ENCODE data around the gene IL17RD.

Gene IL17RD

DNA sequence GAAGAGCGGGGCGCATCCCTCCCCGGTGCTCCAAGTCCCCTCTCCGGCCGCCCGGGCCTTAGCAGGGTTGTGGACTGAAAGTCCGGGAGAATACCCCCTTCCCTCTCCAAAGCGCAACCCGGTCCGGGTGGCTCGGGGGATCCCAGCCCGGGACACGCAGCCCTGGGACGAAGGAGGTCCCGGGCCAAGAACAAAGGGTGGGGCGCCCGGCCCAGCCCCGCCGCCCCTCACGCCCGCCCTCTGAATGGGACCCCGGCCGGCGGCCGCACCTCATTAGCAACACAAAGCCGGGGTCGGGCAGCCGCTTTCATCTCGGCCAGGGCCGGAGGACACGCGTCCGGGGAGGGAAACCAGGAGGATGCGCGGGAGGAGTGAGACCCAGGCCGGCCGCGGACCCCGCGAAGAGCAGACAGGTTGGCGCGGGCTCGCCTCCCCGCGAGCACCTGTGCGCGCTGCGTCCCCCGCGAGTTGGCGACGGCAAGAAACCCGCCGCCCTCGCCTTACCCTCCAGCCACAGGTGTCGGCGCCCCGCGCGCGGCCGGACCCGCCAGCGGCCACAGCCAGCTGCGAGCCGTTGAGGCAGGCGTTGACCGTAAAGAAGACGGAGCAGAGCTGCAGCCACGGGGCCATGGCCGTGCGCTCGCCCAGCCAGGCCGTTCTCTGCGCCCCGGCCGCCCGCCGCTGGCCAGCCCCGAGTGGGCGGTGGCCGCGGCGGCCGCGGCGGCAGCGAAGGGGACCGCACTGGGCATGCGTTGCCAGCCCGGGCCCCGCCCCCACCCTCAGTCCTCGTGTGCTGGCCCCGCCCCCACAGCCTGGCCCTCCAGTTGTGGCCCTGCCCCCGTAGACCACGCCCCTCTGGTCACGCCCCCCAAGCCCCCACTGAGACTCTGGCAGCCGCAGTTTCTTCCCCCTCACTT lies at the start of gene IL17RD:
IL17RD (minus strand) TSS at position 697 of the 917 bp plus-strand sequence; CDS start at position 630, 67 bp downstream.
- DNase-seq: no peak

DNA sequence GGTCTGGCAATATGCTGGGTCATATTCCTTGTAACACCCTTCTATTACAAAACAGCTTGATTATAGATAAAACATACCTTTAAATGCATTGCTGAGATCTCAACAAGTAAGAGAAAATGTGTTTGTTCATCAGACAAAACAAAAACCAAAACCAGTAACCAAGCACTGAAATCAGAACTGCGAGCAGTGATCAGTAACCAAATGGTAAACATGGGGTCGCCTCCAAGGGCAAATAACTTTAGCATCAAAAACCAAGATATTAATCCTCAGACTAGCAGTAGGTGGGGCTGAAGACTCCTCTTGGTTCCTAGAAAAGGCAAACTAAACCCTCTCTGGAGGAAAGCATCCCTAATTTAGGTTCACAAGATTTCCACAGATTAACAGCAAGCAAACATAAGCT lies 41.3 kb upstream of the IL17RD start:
- no peak for DNase-seq

DNA sequence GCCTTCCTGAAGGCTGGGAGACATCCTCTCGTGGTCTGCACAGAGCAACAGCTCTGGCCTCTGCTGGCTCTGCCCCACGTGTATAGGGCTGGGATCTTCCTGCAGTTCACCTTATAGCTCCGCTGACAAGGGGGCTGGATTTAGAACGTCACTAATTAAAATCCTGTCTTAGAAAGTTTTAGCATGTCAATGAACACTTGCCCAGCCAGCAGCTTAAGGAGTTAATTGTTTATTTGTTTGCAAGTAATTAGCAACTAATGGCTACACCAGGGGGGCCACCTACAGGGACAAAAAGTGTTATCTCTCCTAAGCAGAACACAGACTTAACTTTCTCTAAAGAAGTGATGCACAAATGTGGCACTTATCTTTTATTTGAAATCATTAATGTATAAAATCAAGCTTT lies 34.7 kb upstream of the IL17RD start, which contains the start of gene HESX1:
HESX1 (minus strand) TSS at position 84 of the 403 bp plus-strand sequence; CDS start at position 24, 60 bp downstream.
- no peak for DNase-seq

DNA sequence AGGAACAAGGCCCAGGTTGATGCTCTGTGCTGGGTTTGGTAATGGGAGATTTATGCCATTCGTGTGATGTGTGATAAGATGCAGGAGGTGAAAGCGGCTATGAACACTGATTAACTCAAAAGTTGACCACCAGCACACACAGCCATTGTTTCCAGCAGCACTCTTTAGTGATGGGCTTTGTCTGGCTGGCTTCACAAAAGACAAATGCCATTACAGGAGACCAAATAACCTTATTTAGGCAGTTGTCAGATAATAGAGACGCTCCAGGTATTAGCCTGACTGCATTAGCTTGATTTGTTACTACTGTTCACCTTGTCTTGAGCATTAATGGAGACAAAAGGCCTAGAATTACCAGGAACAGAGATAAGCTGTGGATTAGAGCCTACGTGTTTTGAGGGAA lies 29.5 kb upstream of the IL17RD start:
- DNase-seq: no peak

DNA sequence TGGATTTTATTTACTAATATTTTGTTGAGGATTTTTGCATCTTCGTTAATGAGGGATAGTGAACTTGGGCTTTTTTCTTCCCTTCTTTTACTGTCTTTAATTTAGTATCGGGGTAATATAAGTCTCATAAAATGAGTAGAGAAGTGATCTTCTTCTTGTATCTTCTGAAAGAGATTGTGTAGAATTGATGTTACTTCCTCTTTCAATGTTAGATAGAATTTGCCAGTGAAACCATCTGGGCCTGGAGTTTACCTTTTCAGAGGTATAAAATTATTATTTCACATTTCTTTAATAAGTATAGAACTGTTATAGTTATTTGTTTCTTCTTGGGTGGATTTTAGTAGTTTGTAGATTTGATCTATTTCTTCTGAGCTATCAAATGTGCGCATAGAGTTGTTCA lies 26.9 kb upstream of the IL17RD start:
- no peak for DNase-seq

DNA sequence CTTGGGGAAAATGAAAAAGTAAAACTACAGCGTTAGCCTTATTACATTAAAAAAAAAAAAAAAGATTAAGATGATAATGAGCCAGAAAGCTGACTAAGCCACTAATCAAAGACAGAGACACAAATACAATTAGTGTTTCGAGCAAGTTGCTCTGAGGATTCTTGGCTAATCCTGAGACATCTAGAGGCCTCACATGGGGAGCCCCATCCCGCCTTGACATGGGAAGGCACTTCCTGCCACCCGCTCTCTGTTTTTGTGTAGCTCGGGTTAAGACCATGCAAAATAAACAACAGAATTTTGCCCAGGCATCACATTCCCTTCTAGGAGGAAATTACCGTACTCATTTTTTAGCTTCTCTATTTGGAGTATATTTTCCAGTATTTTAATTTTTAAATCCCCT lies 19.4 kb upstream of the IL17RD start:
- DNase-seq: no peak

DNA sequence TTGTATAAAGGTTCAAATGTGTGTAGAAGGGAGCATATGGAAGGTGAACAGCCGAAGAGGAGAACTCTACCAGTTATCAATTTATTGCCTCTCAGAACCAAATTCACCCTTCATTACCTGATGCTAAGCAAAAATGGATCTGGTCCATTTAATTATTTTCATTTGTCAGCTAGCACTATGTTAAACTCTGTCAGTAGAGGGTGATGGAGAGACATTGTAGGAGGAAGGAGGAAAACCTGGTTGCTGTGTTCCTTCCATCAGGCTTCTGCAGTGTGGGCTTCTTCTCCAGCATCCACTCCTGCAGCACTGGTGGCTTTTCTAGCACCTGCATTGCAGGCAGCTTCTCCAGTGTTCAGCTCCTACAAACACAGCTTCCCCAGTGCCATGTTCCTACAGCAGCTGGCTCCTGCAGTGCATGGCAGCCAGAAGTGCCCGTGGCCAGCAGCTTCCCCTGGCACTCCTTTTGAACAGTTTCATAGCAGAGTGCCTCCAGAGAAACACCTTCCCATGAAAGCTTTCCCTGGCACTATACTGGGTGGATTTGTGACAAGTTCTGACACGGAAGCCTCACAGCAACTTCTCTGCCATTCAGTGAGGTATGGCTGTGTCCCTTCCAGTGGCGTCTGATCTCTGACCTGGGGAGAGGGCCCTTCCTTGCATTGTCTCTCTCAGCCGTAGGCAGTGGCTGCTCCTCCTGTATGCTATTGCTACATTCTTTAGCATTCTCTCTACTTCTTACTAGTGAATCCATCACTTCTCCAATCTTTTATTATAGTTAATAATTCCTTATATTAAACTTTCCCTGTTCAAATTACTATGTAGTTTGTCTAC lies 14.6 kb upstream of the IL17RD start:
- no peak for DNase-seq

DNA sequence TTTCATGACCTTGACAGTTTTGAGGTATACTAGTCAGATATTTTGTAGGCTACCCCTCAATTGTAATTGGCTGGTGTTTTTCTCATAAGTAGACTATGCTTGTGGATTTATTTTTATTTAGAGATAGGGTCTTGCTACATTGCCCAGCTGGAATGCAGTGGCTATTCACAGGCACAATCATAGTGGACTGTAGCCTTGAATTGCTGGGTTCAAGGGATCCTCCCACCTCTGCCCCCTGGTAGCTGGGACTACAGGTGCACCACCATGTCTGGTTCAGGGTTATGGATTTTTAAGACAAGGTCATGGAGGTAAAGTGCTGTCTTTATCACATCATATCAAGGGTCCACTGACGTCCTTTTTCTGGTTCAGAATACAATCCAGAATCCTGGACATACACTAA lies 10.9 kb upstream of the IL17RD start:
- no peak for DNase-seq

DNA sequence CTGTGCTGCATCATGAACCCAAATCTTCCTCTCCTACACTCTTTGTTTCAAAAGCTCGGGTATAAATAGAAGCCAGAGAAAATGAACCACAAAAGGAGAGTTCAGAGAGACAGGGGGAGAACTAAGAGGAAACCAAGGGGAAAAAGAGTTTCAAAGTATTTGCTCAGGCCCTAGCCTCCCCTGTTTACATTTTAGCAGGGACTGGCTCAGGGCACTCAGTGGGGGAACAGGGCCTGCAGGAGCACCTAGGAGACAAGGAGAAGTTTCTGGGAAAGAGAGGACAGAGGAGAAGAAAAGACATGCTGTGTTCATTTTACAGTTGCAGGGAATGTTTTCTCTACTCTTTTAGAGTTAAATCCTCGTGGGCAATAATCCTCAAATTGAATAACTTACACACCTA lies 8.5 kb upstream of the IL17RD start:
- no peak for DNase-seq

DNA sequence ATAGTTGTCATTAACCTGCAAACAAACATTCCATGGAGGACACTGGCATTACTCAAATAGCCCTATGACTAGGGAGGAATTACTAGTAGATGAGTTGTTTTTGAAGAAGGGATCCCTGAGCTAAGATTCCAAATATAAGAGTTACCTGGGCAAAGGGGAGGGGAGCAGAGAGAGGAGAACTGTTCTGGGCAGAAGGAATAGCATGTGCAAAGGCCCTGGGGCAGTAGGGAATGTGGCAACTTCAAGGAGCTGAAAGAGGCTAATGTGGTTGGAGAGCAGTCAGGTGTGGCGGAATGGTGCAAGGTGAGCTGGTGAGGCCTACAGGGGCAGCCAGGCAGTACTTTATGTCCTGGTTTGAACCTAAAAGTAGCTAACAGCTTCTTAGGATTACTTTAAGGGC lies 5.8 kb upstream of the IL17RD start:
- no peak for DNase-seq

DNA sequence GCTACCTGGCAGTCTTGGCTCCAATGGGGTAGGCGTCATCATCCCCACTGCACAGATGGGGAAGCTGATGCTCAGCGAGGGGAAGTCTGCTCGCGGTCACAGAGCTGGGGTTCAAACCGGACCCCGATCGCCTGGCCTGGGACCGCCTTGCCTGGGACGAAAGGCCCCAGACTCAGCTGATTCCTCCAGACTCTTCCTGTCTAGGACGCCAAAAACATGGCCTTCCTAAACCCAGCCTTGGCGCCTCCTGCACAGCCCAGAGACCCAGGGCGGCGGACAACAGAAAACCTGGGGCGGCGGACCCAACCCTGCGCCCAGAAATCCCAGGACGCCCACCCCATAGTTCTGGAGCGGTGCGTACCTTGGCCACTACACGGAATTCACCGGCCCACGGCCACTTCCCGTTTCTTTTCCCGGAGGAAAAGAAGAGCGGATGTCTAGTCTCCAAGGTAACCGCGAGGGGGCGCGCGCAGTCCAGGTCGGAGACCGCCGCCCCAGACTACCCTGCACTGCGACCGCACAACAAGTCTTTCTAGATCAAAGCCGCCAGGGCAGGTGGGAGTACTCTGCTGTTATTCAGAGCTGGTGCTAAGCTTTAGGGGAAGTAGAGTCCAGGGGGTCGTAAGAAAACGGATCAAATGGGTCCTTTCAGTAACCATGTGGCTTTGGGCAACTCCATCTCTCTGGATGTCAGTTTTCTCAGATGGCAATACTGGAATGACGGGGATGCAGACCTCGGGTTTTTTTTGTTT lies 4.9 kb upstream of the IL17RD start:
- no peak for DNase-seq

DNA sequence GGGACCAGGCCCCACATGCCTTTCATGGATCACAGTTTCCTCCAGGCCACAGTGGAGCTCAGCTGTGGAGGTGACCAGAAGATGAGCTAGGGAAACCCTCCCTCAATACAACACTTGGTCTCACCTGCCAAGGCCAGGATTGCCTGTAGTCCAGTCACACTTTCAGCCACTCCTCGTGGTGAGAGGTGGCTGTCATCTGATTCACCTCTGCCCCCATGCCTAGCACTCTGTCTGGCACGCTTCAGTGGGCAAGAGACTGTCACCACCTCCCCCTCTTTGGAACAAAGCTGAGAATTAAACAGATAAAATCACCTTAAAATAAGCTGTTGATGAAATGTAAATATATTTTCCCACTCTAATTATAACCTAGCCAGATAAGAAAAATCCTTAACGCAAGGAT lies 4.0 kb upstream of the IL17RD start:
- DNase-seq: no peak

DNA sequence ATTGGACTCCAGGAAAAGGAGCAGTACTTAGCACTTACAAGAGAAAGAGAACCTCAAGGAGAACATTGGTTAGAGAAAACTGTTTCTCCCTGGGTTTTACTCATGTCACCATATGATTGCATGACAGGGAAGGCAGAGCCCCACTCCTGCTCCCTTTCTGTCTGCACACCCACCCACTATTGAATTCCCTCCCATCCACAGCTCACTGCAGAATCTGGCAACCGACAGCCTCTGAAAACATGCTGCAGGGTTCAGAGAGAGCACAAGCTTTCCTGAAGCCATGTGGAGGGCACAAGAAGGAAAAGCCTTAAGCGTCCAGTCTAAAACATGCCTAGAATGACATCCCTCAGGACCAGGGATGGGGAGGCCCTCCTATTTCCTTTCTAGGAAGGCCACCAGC lies 3.0 kb upstream of the IL17RD start:
- DNase-seq: no peak

DNA sequence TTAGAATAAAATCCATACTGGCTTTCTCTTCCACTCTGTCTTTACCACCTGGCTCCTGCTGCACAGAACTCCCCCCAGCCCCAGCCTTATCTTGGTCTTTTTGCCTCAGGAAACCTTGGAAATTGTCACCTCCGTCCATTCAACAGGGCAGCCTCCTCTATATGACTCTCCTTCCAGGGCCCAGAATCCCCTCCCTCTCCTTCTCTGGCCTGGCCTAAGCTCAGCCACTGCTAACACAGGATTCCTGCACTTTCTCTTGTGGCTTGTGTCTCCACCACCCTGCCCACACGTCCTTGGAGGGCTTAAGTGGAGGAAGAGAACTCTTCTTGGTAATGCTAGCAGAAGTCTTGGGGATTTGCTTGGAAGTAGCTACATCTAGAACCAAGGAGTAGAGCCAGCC lies 1.5 kb upstream of the IL17RD start:
- DNase-seq: no peak

DNA sequence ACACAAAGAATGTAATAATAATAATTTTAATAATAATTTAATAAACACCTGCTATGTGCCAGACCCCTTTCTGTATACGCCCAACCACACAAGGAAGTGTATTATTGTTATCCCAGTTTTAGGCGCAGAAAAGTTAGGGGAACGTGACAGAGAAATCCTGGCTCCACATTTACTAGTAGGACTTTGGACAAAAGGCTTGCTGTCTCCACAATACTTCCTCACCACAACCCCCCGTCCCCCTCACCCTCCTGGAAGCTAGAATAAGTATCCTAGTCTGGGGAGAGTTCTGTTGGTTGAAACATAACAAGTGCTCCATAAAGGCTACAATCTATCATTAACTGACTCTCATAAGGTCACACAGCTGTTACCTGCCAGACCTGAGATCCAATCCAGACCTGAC lies 488 bp upstream of the IL17RD start:
- no peak for DNase-seq

DNA sequence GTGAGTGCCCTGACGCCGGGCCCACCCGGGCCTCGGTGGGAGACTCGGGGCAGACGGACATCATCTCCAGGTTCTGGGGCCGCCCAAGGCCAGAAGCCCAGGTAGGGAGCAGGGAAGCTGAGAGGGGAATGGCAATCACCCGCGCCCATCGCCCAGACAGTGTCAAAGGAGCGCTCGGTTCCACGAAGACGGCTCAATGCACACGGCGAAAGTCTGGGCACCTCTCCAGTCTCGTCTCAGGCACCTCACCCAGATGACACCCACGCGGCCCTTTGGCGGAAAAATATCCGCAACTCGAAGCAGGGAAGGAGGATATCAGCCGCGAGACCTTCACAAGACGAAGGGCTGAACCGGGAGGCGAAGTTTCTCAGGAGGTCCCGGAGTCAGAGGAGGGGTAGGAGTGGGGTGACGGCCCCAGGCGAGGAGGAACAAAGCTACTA lies 916 bp downstream of the IL17RD start:
- DNase-seq: no peak

DNA sequence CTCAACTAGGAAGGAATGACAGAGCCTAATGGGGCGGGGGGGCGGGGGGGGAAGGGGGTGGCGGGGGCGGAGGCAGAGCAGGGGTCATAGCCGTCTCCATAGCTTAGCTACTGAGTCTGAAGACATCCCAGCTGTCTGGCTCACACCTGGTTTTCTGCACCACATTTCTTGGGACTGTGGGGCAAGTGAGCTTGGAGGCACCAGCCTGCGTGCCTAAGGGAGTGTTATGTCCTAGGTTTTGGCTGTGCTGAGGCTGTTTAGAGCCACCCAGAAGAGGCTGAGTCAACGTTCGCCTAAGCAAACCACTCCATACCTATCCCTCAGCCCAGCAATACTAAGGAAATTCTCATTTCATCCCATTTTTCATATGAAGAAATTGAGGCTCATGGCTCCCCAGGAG lies 1.4 kb downstream of the IL17RD start:
- no peak for DNase-seq

DNA sequence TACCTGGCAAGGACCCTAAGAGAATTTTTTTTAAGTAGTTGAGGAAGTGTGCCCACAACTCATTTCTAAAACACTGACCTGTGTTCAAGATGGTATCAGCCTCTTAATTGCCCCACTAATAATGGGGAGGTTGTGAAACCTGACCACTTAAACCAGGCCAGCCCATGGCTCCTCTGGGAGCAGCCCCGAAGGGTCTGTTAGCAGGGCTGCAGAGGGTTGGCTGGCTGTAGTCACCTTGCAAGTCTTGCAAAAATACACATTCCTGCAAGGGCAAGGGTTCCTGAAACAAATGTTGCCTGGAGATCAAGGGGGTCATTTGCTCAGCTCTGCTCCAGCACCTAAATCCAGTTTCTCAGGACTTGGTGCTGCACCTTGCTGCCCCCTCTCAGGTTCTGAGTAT lies 3.2 kb downstream of the IL17RD start:
- no peak for DNase-seq

DNA sequence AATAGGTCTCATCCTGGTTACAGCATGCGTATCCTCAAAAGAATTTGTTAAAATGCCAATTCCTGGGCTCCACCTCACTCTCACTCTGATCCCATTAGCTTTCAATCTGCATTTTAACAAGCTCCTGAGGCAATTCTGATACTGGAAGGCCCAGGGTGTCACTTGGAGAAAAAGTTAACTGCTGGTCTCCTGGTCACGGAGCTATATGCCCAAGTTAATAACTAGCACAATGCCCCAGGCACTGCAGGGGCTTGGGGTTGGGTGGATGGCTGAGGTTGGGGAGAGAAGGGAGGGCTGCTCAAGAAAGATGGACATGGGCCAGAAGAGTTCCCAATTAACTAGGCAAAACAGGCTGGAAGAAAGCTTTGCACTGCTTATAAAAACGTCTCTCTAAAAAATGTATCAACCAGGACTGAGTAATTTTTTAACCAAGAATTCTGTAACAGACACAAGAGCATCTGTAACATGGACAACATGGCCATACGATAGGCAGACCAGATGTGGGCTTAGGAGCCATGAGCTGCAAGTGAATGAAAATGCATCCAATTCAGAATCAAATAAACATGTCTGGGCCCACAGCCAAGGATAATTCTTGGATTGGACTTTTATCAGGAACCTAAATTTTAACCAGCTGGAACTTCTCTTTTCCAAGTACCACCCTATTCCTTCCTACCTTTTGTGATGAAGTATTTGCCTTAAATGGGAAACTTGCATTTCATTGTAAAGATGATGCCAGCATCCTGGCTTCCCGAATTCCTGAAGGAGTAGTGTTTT lies 4.2 kb downstream of the IL17RD start:
- DNase-seq: no peak

DNA sequence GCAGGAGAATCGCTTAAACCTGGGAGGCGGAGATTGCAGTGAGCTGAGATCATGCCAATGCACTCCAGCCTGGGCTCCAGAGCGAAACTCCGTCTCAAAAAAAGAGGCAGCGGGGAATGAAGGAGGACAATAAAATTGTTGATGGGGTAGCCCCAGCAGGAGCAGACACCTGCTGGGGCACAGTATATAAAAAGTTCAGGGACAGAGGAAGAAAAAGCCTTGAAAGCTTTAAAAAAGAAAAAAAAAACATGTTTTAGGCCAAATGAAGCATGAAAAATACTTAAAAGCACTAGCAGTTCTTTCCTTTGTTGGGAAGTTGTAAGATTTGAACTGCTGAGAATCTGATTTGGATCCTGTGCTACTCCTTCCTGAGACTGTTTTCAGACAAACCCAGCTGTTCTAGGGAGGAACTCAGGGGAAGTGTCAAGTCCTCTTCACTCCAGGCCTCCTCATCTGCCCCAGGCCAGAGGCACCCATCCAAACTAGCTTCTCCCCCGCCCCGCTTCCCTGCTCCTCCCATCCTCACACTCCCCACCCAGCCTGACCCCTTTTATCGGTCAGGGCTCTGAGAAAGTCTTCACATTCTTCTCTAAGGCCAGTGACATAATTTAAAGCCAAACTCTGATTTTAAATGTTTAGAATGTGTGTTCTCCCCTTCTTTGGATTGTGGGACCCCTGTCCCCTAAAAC lies 4.9 kb downstream of the IL17RD start:
- DNase-seq: no peak

Measured in cortex of kidney (tissue), 1 donor.